Non-pigmented ciliary epithelial cell (primary cell): ENCODE data around the gene EFS.
"Not testable (repeated sequence)": the region's sequence is repeated elsewhere in the genome, so short reads cannot be mapped to it uniquely, and the experiment has no call there.

ENCODE experiments used
- DNase-seq: peaks from one replicate; pipeline ENCODE4 v3.0.0-alpha.2; 2010; ENCODE audit warnings: low read depth

The EFS gene, protein sequence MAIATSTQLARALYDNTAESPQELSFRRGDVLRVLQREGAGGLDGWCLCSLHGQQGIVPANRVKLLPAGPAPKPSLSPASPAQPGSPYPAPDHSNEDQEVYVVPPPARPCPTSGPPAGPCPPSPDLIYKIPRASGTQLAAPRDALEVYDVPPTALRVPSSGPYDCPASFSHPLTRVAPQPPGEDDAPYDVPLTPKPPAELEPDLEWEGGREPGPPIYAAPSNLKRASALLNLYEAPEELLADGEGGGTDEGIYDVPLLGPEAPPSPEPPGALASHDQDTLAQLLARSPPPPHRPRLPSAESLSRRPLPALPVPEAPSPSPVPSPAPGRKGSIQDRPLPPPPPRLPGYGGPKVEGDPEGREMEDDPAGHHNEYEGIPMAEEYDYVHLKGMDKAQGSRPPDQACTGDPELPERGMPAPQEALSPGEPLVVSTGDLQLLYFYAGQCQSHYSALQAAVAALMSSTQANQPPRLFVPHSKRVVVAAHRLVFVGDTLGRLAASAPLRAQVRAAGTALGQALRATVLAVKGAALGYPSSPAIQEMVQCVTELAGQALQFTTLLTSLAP

DNA sequence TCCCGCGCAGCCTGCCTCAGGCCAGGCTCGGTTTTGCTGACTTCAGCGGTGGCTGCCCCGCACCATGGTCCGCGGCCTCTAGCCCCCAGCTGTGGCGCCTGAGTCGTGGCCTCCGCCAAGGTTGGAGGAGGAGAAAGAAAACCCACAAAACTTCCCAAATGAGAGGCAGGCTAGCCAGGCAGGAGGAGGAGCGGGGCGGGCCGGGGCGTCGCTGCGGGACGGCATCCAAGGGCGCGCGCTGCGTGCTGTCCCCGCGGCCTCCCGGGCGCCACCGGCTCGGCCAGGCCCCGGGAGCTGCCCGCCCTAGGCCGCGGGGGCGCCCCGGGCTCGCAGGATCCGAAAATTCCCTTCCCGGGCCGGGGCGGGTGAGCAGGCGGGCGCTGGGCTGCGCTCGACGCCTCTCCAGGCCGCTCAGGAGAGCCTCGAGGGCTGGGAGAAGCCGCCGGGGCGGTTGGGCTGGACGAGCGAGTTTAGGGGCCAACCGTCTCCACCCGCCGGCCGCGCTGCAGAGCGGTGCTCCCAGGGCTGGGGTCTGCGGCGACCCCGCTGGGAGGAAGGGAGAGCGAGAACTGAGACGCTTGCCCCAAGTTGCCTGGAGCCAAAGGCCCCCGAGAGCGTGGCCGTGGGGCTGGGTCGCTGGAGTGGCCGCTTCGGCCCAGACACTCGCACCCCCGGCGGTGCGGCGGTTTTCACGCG, at the start of gene EFS:
TSS of gene EFS (minus strand) at position 137 of the 696 bp plus-strand sequence. CDS start 147 bp downstream, outside the sequence.
- DNase-seq = no peak

DNA sequence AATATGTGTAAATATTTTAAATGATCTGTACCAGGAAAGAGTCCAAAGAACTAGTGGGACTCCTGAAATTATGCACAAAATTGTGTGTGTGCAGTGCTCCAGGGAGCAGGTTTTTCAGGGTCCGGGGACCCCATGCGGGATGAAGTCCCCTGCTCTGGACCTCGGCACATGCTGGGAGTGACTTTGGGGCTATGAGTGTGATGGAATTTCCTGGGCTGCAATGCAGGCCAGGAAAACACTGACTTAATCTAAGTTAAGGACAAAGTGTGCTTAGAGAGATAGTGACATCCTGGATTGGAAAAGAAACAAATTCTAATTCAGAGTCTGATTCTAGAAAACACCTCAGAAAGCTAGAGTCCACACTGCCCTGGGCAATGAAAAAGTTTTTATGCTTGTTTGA, 49.3 kb upstream of the EFS start:
- no peak for DNase-seq

DNA sequence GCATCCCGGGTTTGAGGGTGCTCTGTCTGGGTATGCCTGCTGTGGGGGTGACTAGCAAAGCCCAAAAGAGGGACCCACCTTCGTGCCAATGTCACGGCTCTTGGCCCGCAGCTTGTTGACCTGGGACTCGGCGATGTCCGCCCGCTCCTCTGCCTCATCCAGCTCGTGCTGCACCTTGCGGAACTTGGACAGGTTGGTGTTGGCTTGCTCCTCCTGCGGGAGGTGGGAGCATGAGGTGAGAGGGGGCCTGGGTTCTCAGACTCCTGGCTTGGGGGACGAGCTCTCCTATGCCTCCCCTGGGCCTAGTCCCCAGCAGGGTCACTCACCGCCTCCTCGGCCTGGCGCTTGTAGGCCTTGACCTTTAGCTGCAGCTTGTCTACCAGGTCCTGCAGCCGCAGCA, 48.7 kb upstream of the EFS start:
- DNase-seq = no peak

DNA sequence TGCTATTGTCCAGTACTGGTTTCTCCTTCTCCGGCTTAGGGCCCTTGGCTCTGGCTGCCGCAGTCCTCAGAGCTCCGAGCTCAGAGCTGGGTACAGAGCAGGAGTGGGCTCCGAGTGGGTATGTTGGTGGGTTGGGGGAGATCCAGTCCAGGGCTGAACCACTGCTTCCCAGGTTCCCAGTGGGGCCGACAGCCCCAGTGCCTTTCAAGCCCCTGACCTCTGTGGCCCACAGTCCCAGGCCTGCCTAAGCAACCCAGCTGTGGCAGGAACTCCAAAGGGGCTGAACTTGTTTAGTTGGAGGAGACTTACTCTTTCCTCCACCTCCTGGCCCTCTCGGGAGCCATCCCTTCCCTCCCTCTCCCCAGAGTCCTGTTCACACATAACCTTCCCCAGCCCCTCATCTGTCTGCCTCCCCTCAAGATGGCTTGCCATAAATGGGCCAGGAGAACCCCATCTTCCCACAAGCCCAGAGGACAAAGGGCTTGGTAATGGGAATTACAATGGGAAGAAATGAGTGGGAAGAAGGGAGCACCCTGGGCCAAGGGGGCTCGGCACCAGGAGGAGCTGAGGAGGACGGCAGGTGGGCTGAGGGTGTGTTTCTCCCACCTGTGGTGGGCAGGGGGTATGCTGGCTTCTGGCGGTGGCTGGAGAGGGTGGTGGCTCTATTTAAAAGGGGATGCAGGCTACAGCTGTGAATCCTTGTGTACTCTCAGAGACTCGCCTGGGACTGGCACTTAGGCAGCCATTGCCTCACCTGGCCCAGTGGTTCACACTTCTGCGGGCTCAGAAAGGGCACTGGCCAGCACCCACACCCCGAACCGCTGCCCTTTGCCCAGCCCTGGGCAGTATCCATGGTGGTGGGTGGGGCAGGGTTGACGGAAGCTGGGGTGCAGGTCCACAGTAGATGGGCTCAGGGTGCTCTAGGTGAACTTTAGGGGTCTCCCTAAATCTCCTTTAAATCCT, 46.9 kb upstream of the EFS start:
- DNase-seq = no peak

DNA sequence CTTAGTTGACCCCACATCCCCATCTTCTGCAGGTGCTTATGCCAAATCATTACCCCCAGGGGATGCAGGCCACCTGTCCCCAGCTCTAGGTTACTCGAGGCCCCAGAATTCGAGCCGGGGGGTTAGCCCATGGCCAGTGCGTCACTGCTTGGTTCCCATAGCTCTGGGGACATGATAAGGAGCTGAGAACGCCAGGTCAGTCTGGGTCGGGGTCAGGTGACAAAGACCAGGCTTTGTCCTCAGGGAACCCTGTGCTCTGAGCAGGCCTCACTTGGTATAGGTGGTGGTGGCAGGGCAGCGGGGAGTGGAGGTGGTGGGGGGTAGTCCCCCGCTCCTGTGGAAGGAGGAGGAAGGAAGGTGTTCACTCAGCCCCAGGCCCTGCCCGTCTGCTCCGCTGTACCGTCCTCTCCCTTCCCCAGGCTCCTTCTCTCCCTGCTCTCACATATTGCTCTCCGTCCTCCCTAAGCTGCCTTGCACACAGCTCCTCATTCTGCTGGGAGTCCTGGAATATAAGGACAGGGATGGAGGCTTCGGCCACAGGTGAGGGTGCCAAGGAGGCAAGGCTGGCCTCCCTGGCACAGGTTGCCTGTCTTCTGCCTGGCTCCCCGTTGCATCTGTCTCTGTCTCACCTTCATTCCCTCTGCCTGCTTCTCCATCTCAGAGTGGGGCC, 45.1 kb upstream of the EFS start:
- DNase-seq = no peak

DNA sequence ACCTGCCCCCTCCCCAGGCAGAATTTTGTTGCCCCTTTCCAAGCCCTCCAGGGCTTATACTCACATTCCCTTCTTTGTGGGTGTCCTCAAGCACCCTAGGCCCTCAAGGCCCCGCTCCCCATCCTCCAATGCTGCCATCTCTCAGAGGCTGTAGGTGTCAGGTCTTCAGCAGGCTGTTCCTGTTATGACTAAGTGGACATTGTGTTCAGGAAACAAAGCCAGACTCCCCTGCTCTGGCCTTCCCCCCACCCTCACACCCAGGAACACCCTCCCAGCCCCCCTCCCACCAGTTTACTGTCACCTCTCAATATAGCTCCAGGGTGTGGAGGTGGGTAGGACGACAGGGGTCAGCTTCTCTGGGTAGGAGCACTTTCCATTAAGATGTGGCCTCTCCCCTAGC, 44.5 kb upstream of the EFS start:
- DNase-seq = no peak

DNA sequence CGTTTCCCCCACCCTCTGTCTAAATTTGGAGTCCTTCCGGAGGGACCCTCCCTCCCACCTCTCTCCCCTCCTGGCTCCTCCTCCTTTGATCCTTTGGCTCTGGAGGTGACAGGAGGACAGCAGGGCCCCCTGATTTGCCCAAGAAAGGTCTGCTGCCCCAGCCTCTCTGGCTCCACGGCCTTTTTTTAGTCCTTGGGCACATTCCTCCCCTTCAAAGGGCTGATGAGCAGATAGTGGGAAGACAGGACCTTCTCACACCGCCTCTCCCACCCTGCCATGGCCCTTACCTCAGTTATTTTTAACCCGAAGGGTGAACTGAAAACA, 43.3 kb upstream of the EFS start:
- no peak for DNase-seq

DNA sequence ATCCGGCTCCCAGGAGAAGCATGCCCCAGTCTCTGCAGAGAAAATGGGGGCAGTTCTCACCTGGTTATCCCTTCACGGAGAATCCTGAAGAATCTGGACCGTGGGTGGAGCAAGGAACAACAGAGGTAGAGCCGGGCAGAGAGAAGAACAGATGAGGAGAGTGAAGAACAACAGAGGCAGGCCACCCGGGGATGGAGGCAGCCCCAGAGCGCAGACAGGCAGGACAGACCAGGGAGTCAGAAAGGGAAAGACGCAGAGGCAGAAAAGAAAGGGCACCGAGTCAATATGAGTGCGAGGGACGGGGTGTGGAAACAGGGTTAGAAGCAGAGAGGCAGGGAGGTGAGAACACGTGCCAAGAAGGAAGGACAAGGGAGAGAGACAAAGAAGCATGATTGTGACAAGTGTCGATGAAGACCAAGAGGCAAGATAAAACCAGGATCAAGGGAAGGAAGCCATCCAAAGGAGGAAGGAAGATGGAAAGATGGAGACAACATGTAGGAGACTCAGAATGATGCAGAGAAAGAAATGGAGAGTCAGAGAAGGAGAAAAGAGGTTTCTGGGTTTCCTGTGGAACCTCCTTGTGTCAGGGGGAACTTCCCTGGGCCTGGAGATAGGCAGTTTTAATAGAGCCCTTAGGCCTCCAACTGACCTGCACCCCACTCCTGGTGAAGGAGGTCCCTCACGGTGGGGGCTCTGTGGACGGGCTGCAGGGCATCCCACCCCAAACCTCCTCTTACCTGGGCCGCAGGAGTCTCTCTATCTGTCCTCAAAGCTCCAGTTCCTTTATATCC, 42.7 kb upstream of the EFS start, which contains the start of gene MYH6:
TSS of gene MYH6 (minus strand) at position 758 of the 791 bp plus-strand sequence. CDS start 1,050 bp downstream, outside the sequence.
- no peak for DNase-seq

DNA sequence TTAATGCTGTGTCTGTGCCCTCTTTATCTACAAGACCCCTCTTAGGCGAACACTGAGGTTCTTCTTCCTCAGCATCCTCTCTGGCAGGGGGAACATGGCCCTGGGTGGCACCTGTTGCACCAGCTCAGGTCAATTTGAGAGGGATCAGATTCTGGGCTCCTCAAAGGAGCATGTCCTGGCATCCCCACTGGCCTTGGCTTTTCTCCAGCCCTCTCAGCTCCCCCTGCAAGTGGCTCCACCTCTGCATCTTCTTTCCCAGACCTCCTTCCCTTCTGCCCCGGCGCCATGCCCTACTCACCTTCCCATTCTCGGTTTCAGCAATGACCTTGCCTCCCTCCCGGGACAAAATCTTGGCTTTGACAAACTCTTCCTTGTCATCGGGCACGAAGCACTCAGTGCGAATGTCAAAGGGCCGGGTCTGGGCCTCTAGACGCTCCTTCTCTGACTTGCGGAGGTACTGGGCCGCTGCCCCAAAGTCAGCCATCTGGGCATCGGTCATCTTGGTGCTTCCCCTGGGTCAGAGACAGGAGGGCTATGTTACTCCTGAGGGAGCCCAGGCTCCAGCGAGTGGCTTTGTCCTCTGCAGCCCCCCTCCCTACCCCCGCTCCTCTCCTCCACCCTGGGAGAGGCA, 41.9 kb upstream of the EFS start:
- DNase-seq = no peak

DNA sequence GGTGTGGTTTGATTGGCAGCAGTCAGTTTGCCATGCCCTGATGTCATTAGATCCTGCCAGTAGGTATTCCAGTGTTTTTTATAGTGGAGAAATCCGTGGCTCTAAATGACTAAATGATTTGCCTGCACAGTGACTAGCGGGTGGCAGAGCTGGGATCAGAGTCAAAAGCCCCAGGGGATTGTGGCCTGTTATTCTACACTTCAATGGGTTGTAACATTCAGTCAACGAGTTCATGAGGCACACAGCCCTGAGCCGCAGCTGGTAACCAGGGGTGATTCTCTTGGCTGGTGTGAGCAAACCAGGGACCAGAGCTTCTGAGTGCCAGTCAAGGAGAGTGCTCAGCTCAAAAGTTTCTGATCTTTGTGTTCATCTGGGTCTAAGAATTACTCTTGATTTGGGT, 41.3 kb upstream of the EFS start:
- DNase-seq = no peak

DNA sequence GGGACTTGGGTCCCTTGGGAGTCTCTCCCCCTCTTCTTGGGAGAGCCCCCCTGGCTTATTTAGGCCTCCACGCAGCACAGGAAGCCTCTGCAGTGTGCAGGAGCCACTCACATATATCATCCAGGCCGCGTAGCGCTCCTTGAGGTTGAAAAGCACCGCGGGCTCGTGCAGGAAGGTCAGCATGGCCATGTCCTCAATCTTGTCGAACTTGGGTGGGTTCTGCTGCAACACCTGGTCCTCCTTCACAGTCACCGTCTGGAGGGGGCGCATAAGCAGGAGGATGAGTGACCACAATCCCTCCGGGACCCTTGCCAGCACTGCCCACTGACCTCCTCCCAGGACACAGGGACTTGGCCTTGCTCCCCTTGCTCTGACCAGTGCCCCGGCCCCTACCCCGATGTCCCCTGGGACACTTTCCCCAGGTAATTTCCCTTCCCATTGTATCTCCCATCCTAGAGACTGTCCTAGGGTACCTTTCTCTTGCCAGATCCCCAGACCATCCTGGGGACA, 40.6 kb upstream of the EFS start:
- DNase-seq = no peak

DNA sequence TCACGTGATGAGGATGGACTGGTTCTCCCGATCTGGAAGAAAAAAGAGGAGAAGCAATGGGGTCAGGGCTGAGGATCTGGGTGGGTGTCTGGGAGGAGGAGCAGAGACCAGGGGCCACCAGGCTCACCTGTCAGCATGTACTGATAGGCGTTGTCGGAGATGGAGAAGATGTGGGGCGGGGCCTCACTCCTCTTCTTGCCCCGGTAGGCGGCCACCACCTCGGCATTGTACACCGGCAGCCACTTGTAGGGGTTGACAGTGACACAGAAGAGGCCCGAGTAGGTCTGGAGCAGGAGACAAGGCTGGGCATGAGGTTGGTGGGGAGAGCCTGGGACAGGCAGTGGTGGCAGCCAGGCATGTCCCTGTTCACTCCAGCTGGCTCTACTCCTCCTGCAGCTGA, 40.1 kb upstream of the EFS start:
- DNase-seq = no peak

DNA sequence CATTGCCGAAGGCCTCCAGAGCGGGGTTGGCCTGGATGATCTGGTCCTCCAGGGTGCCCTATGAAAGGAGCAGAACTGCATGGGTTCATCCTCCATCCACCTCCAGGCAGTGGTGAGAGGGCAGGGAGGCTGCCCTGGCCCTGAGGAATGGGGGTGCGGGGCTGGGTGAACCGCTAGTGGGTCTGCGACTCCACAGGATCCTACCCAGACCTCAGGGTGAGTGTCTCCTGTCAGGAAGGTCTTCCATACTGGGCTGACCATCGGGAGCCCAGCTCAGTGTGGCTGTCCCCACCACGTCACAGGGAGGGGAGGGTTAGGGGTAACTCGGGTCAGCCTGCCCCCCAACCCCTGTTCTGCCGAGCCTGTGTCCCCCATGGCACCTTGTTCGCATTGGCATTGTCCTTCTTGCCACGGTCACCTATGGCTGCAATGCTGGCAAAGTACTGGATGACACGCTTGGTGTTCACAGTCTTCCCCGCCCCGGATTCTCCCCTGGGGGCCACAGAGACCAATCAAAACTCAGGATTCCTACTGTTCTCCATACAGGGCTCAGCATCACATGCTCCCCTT, 39.4 kb upstream of the EFS start:
- no peak for DNase-seq

DNA sequence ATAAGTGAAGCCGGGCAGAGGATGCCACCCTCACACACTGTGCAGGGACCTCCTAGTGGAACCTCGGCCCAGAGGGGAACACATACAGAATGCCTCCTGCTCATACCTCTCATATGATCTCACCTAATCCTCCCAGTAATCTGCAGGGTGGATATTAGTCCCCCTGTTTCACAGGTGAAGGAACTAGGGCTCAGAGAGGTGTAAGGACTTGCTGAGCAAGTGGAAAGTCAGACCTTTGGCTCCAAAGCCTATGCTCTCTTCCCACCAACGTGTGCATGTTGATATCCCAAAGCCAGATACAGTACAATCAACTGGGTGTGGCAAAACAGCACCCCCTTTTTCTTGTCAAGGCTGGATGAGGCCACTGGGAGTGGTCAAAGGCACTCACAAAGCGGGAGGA, 38.9 kb upstream of the EFS start:
- no peak for DNase-seq

DNA sequence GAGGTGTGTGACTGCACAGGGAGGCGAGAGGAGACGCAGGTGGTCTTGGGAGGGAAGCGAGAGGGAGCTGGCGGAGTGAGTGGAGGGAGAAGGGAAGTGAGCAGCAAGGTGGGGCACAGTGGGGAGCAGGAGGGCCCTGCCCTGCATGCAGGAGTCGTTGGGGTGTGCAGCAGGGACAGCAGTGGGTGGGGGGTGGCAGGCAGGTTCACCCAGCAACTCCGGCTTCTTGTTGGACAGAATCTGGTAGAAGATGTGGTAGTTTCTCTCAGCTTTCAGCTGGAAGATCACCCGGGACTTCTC, 38.1 kb upstream of the EFS start:
- no peak for DNase-seq

DNA sequence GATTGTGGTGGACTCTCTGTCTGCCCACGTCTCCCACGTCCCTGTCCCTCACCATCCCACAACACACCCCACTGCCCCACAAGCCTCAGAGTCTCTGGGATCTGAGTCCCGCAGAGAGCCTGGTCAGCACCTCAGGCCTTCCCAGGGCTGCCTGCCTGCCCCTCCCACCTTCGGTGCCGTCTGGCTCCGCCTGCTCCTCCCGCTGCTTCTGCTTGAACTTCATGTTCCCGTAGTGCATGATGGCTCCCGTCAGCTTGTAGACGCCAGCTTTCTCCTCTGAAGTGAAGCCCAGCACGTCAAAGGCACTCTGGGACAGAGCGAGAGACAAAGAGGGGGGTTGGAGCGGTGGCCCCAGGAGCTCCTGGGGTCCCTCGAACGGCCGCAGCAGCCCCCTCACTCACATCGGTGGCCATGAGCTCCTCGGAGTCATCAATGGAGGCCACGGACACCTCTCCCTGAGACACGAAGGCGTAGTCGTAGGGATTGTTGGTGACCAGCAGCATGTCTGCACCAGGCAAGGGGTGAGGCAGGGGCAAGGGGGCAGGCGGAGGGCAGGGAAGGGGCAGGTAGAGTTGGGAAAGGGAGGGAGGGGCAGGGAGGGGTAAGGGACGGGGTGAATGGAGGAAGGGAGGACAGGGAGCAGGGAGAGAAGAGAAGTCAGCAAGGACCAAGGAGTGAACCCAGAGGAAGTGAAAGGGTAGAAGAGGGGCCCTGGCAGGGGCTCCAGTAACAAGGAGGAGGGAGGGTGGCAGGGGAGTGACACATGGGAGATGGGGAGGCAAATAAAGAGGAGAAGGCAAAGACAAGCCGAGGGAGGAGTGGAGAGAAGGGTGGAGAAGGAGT, 37.5 kb upstream of the EFS start:
- no peak for DNase-seq

DNA sequence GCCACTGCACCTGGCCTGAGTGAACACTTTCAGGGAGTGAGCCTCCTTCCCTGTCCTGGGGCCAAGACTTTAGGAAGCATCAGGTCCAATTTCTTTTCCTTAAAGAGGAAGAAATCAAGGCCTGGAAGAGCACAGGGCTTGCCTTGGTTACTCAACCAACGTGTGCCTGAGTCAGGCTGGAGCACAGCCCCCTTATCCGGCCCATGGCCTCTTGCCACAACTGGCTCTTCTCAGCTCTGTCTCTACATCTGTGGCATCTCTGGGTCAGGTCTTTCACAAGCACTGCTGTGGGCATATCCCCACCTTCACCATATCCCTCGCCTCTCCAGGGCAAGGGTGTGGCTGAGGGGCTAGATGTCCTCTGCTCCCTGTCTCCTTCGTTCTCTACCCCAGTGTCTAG, 36.3 kb upstream of the EFS start:
- no peak for DNase-seq

DNA sequence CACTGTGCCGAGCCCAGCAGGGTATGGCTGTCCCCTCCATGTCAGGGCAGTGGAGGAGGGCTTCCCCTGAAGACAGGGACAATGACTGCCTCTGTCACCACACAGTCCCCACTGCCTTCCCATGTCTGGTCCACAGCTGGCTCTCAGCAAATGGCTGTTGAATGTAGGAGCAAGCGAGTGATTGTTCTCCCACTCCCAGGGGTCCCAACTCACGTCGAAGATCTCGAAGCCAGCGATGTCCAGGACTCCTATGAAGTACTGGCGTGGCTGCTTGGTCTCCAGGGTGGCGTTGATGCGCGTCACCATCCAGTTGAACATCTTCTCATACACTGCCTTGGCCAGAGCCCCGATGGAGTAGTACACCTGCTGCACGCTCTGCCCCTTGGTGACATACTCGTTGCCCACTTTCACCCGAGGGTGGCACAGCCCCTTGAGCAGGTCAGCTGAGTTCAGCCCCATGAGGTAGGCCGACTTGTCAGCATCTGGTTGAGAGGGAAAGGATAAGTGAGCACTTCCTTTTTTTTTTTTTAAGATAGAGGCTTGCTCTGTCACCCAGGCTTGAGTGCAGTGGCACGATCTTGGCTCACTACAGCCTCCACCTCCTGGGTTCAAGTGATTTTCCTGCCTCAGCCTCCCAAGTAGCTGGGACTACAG, 35.7 kb upstream of the EFS start:
- not testable (repeated sequence) for DNase-seq
